Transverse colon (tissue), 4 donors: ENCODE measurements around the gene HSD17B12.

Experiments used
- CTCF ChIP-seq, 5 experiments: fragments of 200-600 bp in 3 of 5; fragments of 450-650 bp in 2 of 5; sonication (generic) in 3 of 5; IDR thresholded peaks; 1 replicate in 2 of 5; 2 replicates in 3 of 5; pipeline ENCODE4 v1.5.1; 2016 to 2017; ENCODE audit warnings: antibody characterized with exemption in 5 of 5, inconsistent platforms in 3 of 5, mild to moderate bottlenecking in 2 of 5, moderate library complexity in 1 of 5
- POLR2A ChIP-seq: fragments of 450-650 bp; IDR thresholded peaks from one replicate; pipeline ENCODE4 v1.6.1; 2016; ENCODE audit warnings: antibody characterized with exemption, mild to moderate bottlenecking, moderate library complexity
- POLR2AphosphoS5 ChIP-seq, 3 donors: sonication (generic); formaldehyde crosslinking; IDR thresholded peaks; one replicate each; pipeline ENCODE4 v1.6.1; 2016; ENCODE audit warnings: antibody characterized with exemption in 3 of 3

GRCh38 chr11:43899094-43899493 is 218.6 kb downstream of the HSD17B12 start:
- no peak for TF ChIP-seq CTCF (IDR thresholded peaks at IDR 0.05)
- no peak for TF ChIP-seq POLR2A
- TF ChIP-seq POLR2AphosphoS5 (IDR thresholded peaks at IDR 0.05), result no peak
